ENCODE data around the gene ADAM10.

- no peak for TF ChIP-seq CTCF (conservative IDR thresholded peaks at IDR 0.05; ENCODE audit: low read depth, low read length)
- no peak for TF ChIP-seq RFX5 (IDR thresholded peaks at IDR 0.05; ENCODE audit: low read depth, low read length)
- no peak for TF ChIP-seq USF2 (IDR thresholded peaks at IDR 0.05; ENCODE audit: low read depth, low read length)
- no peak for TF ChIP-seq BHLHE40 (IDR thresholded peaks at IDR 0.05; ENCODE audit: low read depth, low read length)
- TF ChIP-seq RCOR1 (IDR thresholded peaks at IDR 0.05; ENCODE audit: insufficient replicate concordance, low read length) = no peak
These were observed 177.0 kb downstream of the ADAM10 start for GRCh38 chr15:58572521-58572920.
